Stimulated activated naive CD8-positive, alpha-beta T cell treated with anti-CD3 and anti-CD28 coated beads, Interleukin-15, Interleukin-2, amounts not matched to agents 100 ng/mL and 50 ng/mL, for 24 hours (primary cell): ENCODE measurements around the gene CAMK1G.
A peak's percentile ranks its signal among the peaks of the same experiment; 100 is the strongest.

Experiments
- H3K27ac Mint-ChIP-seq: one replicate; pipeline ENCODE4 v1.8.0; 2021; ENCODE audit warnings: mild to moderate bottlenecking, mixed read lengths
- H3K27me3 Mint-ChIP-seq: one replicate; pipeline ENCODE4 v1.8.0; 2021; ENCODE audit warnings: mixed read lengths
- H3K36me3 Mint-ChIP-seq: one replicate; pipeline ENCODE4 v1.8.0; 2021; ENCODE audit warnings: low read depth, mixed read lengths
- H3K4me1 Mint-ChIP-seq: one replicate; pipeline ENCODE4 v1.8.0; 2021; ENCODE audit warnings: low read depth, mixed read lengths
- H3K4me3 Mint-ChIP-seq: one replicate; pipeline ENCODE4 v1.8.0; 2021; ENCODE audit warnings: mild to moderate bottlenecking, mixed read lengths
- H3K9me3 Mint-ChIP-seq: one replicate; pipeline ENCODE4 v1.8.0; 2021; ENCODE audit warnings: mixed read lengths

CAMK1G gene

GRCh38 chr1:209601809-209602657 is 18.5 kb downstream of the CAMK1G start:
- Mint-ChIP-seq H3K27ac (no peak overlapping the region), H3K9me3 (no peaks in the 10 kb centered on the region), H3K4me1 (no peaks in the 10 kb centered on the region), H3K27me3 (peaks cover 31% of the 10 kb centered on the region), H3K4me3 (no peak overlapping the region), H3K36me3 (no peaks in the 10 kb centered on the region)

GRCh38 chr1:209603877-209604276 is 20.4 kb downstream of the CAMK1G start:
- no peaks in the 10 kb centered on the region for H3K4me1 Mint-ChIP-seq
- H3K36me3 Mint-ChIP-seq, result no peaks in the 10 kb centered on the region
- H3K9me3 Mint-ChIP-seq, result no peaks in the 10 kb centered on the region
- H3K4me3 Mint-ChIP-seq, result no peak overlapping the region
- H3K27me3 Mint-ChIP-seq, result peaks cover 22% of the 10 kb centered on the region
- no peak overlapping the region for H3K27ac Mint-ChIP-seq

GRCh38 chr1:209607102-209607794 is 23.7 kb downstream of the CAMK1G start:
- H3K27me3 Mint-ChIP-seq, result no peaks in the 10 kb centered on the region
- H3K4me3 Mint-ChIP-seq, result no peak overlapping the region
- H3K9me3 Mint-ChIP-seq, result no peaks in the 10 kb centered on the region
- H3K36me3 Mint-ChIP-seq, result no peaks in the 10 kb centered on the region
- peak overlapping the region; percentile 49 for H3K27ac Mint-ChIP-seq
- no peaks in the 10 kb centered on the region for H3K4me1 Mint-ChIP-seq

GRCh38 chr1:209607795-209608178 is 24.3 kb downstream of the CAMK1G start:
- Mint-ChIP-seq H3K27me3 (no peaks in the 10 kb centered on the region), H3K4me3 (no peak overlapping the region), H3K4me1 (no peaks in the 10 kb centered on the region), H3K36me3 (no peaks in the 10 kb centered on the region), H3K27ac (no peak overlapping the region), H3K9me3 (no peaks in the 10 kb centered on the region)

DNA sequence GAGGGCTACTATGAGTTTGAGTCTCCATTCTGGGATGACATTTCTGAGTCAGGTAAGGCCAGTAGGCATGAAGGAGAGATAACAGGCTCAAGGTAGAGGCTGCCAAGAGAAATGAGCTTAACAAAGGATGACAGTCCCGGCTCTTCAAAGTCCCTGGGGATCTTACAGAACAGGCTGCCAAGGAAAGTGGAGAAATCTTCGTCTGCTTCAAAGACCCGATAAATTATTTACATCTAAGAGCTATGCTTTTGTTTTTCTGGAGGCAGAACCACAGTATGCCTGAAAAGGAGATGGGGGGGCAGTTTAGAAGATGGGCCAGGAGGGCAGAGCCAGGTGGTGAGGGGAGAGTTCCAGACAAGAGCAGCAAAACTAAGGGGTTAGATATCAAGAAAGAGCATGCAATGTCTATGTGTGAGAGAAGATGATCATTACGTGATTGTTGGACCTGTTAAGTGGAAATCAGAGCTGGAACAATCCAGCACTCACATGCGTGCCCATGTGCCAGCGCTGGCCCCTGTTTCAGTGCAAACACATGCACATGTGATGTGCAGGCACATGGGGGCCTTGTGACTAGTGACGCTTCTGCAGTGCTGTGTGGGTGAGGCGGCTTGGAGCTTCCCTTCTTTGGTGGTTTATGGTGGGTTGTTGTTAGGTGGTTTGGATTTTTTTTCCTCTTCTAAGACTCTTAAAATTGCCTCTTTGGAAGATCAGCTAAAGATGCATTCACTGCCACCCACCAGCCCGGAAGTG is 25.7 kb downstream of the CAMK1G start:
- H3K9me3 Mint-ChIP-seq, result no peaks in the 10 kb centered on the region
- H3K4me3 Mint-ChIP-seq, result no peak overlapping the region
- no peaks in the 10 kb centered on the region for H3K4me1 Mint-ChIP-seq
- H3K27ac Mint-ChIP-seq, result no peak overlapping the region
- no peaks in the 10 kb centered on the region for H3K36me3 Mint-ChIP-seq
- no peaks in the 10 kb centered on the region for H3K27me3 Mint-ChIP-seq

- no peaks in the 10 kb centered on the region for H3K36me3 Mint-ChIP-seq
- no peak overlapping the region for H3K27ac Mint-ChIP-seq
- H3K4me3 Mint-ChIP-seq, result no peak overlapping the region
- H3K4me1 Mint-ChIP-seq, result no peaks in the 10 kb centered on the region
- no peaks in the 10 kb centered on the region for H3K9me3 Mint-ChIP-seq
- no peaks in the 10 kb centered on the region for H3K27me3 Mint-ChIP-seq
Measured at GRCh38 chr1:209609791-209610630, 26.5 kb downstream of the CAMK1G start.

DNA sequence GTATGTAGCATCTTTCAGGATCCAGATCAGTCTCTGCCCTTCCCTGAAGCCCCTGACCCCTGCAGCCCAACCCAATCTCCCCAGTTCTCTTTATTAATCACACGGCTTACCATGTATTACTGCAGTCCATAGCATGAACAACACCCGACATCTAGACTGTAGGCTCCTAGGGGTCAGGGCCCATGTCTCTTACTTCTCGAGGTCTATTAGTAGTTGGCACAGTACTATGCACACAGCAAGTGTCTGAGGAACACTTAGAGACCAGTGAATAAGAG is 27.1 kb downstream of the CAMK1G start:
- Mint-ChIP-seq H3K4me3 (no peak overlapping the region), H3K36me3 (no peaks in the 10 kb centered on the region), H3K4me1 (no peaks in the 10 kb centered on the region), H3K27ac (no peak overlapping the region), H3K9me3 (no peaks in the 10 kb centered on the region), H3K27me3 (no peaks in the 10 kb centered on the region)

DNA sequence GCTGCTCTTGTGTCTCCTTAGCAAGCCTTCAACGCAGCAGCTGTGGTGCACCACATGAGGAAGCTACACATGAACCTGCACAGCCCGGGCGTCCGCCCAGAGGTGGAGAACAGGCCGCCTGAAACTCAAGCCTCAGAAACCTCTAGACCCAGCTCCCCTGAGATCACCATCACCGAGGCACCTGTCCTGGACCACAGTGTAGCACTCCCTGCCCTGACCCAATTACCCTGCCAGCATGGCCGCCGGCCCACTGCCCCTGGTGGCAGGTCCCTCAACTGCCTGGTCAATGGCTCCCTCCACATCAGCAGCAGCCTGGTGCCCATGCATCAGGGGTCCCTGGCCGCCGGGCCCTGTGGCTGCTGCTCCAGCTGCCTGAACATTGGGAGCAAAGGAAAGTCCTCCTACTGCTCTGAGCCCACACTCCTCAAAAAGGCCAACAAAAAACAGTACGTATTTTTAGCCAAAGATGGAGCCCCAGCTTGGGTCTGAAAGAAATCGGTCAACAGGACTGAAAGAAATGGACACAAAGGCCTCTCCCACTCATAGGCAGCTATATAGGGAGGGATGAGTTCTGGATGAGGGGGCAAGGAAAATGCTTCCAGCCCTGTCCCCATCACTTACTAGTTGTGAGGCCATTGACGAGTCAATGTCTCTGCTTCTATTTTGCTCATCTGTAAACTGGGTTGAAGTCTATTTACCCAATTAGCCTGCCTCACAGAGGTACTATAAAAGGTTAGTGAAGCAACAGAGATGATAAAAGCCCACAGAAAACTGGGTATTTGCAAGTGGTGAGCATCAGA is 28.5 kb downstream of the CAMK1G start:
- Mint-ChIP-seq H3K27me3 (no peaks in the 10 kb centered on the region), H3K9me3 (no peaks in the 10 kb centered on the region), H3K4me1 (no peaks in the 10 kb centered on the region), H3K27ac (no peak overlapping the region), H3K36me3 (no peaks in the 10 kb centered on the region), H3K4me3 (no peak overlapping the region)

- no peaks in the 10 kb centered on the region for H3K4me1 Mint-ChIP-seq
Measured at GRCh38 chr1:209612646-209613399, 29.3 kb downstream of the CAMK1G start.

GRCh38 chr1:209613400-209614150 is 30.1 kb downstream of the CAMK1G start:
- no peaks in the 10 kb centered on the region for H3K36me3 Mint-ChIP-seq
- H3K4me3 Mint-ChIP-seq, result no peak overlapping the region
- no peak overlapping the region for H3K27ac Mint-ChIP-seq
- H3K27me3 Mint-ChIP-seq, result no peaks in the 10 kb centered on the region
- no peaks in the 10 kb centered on the region for H3K9me3 Mint-ChIP-seq
- H3K4me1 Mint-ChIP-seq, result no peaks in the 10 kb centered on the region

More at GRCh38 chr1:209612646-209613399, 29.3 kb downstream of the CAMK1G start:
- no peaks in the 10 kb centered on the region for H3K9me3 Mint-ChIP-seq
- H3K27me3 Mint-ChIP-seq, result no peaks in the 10 kb centered on the region
- H3K27ac Mint-ChIP-seq, result no peak overlapping the region
- H3K4me3 Mint-ChIP-seq, result no peak overlapping the region
- H3K36me3 Mint-ChIP-seq, result no peaks in the 10 kb centered on the region

- no peak overlapping the region for H3K27ac Mint-ChIP-seq
- H3K27me3 Mint-ChIP-seq, result no peaks in the 10 kb centered on the region
- no peak overlapping the region for H3K4me3 Mint-ChIP-seq
- no peaks in the 10 kb centered on the region for H3K4me1 Mint-ChIP-seq
- no peaks in the 10 kb centered on the region for H3K9me3 Mint-ChIP-seq
- no peaks in the 10 kb centered on the region for H3K36me3 Mint-ChIP-seq
Measured at GRCh38 chr1:209614151-209614420, 30.6 kb downstream of the CAMK1G start.

GRCh38 chr1:209614906-209615305 is 31.4 kb downstream of the CAMK1G start:
- Mint-ChIP-seq H3K27me3 (no peaks in the 10 kb centered on the region), H3K4me1 (no peaks in the 10 kb centered on the region), H3K4me3 (no peak overlapping the region), H3K36me3 (no peaks in the 10 kb centered on the region), H3K9me3 (no peaks in the 10 kb centered on the region), H3K27ac (no peak overlapping the region)

DNA sequence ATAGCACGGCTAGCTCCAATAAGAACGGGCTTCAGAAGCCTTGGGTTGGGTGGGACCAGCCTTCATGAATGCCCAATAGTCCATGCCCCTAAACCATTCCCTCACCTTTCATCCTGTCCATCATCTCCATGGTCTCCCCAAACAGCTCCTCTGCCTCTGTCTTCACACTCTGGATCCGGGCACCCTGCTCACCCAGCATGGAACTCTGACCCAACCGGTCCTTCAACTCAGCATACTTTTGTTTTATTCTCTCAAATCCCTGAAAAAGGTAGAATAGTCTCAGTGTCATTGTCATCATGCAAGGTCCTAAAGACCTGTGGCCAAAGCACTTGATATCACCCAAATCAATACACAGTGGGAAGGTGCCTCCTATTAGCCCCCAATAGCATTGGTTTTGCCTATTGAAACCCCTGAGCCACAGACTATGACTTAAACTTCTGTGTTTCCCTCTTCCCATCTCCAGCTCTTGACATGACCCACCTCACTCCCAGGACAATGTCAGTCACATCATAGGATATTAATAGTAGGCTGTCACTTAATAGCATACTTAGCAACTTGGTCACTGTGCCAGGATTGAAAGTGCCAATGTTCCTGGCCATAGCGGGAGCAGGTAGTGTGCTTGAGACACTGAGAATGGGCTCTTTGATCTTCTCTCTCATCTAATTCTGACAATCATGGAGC is 33.0 kb downstream of the CAMK1G start:
- Mint-ChIP-seq H3K36me3 (no peaks in the 10 kb centered on the region), H3K4me3 (no peak overlapping the region), H3K9me3 (no peaks in the 10 kb centered on the region), H3K27ac (no peak overlapping the region), H3K4me1 (no peaks in the 10 kb centered on the region), H3K27me3 (no peaks in the 10 kb centered on the region)
